ENCODE measurements around the gene MPI. TPM values are rescaled to one million over a fixed set of nuclear protein-coding genes. Genes with fewer than 3 reads are reported as not detected.

Gene MPI
- total and polyA plus RNA-seq, 10 of the 15 experiments (the other 5 are each of a cell fraction or from before 2014, with no cell fraction given): 35.6 to 93.9 (median 44.1) TPM

DNA sequence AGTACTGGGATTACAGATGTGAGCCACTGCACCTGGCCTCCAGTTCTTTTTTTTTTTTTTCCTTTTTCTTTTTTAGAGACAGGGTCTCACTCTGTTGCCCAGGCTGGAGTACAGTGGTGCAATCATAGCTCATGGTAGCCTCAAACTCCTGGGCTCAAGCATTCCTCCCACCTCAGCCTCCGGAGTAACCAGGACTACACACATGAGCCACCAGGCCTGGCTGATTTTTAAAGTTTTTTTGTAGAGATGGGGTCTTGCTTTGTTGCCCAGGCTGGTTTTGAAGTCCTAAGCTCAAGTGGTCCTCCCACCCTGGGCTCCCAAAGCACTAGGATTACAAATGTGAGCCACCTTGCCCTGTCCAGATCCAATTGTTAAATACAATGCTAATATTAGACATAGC, 33.3 kb upstream of the MPI start:
- Histone ChIP-seq H4K20me1 (ENCODE audit: control insufficient read depth, insufficient read depth) (peaks cover 3% of the 10 kb centered on the region; the same call in 1 of the 2 replicates), H3K27ac (ENCODE audit: control insufficient read depth, insufficient read depth) (peak overlapping the region; percentile 80), H3K9ac (ENCODE audit: control insufficient read depth, insufficient read depth, low read length) (peak overlapping the region; percentile 49; the same call in 1 of the 2 replicates), H3K4me2 (ENCODE audit: control insufficient read depth, insufficient read depth) (peak overlapping the region; percentile 90), H3K9me3 (replicated peaks; ENCODE audit: control insufficient read depth, insufficient read depth, low read length) (no peaks in the 10 kb centered on the region), H3K27me3 (replicated peaks in 1 of 2; ENCODE audit: control insufficient read depth in 2 of 2, insufficient read depth in 2 of 2, low read length in 1 of 2) (no peaks in the 10 kb centered on the region), H3K4me1 (ENCODE audit: control insufficient read depth, insufficient read depth, low read length) (peaks cover 46% of the 10 kb centered on the region), H2AFZ (ENCODE audit: control insufficient read depth, low read depth, low read length) (no peak overlapping the region), H3K4me3 (peak overlapping the region; percentile 6; the same call in 1 of the 2 replicates), H3K36me3 (ENCODE audit: control insufficient read depth in 2 of 2, insufficient read depth in 2 of 2, low read length in 1 of 2) (peaks cover 13 to 19% of the 10 kb centered on the region in 2 experiments; a peak in 3 of 4 replicates), H3K79me2 (ENCODE audit: control insufficient read depth, insufficient read depth, low read length) (peaks cover 39% of the 10 kb centered on the region)
- no peak for TF ChIP-seq STAT1 (conservative IDR thresholded peaks at IDR 0.05)
- no peak for TF ChIP-seq ZZZ3 (IDR thresholded peaks at IDR 0.05; ENCODE audit: control insufficient read depth, insufficient read length, low read depth)
- TF ChIP-seq, protein P1, sequence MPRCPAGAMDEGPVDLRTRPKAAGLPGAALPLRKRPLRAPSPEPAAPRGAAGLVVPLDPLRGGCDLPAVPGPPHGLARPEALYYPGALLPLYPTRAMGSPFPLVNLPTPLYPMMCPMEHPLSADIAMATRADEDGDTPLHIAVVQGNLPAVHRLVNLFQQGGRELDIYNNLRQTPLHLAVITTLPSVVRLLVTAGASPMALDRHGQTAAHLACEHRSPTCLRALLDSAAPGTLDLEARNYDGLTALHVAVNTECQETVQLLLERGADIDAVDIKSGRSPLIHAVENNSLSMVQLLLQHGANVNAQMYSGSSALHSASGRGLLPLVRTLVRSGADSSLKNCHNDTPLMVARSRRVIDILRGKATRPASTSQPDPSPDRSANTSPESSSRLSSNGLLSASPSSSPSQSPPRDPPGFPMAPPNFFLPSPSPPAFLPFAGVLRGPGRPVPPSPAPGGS (IDR thresholded peaks at IDR 0.05; ENCODE audit: borderline replicate concordance, insufficient read depth, low read depth, low read length, poor library complexity, severe bottlenecking): no peak
- TF ChIP-seq HDGF (IDR thresholded peaks at IDR 0.05): no peak
- no peak for TF ChIP-seq SUPT20H (IDR thresholded peaks at IDR 0.05; ENCODE audit: borderline replicate concordance, control insufficient read depth, low read depth, low read length)
- TF ChIP-seq, protein P2, sequence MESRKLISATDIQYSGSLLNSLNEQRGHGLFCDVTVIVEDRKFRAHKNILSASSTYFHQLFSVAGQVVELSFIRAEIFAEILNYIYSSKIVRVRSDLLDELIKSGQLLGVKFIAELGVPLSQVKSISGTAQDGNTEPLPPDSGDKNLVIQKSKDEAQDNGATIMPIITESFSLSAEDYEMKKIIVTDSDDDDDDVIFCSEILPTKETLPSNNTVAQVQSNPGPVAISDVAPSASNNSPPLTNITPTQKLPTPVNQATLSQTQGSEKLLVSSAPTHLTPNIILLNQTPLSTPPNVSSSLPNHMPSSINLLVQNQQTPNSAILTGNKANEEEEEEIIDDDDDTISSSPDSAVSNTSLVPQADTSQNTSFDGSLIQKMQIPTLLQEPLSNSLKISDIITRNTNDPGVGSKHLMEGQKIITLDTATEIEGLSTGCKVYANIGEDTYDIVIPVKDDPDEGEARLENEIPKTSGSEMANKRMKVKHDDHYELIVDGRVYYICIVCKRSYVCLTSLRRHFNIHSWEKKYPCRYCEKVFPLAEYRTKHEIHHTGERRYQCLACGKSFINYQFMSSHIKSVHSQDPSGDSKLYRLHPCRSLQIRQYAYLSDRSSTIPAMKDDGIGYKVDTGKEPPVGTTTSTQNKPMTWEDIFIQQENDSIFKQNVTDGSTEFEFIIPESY (IDR thresholded peaks at IDR 0.05): no peak
- intact Hi-C loops (cut with micrococcal nuclease; ENCODE audit: unreplicated experiment): loop anchor here (2.0 to 5.0 kb wide), 2 partner anchors 14 to 46 kb away; no protein-coding TSS in a partner anchor
- ChIA-PET CTCF (interaction anchor here (0.7 to 5.9 kb wide), 7 partner anchors 12 to 43 kb away, joined by 3 to 76 read pairs (median 8); partner anchors contain the start of gene ULK3), POLR2A (interaction anchor here (0.6 to 5.8 kb wide), 11 partner anchors 9 to 322 kb away, joined by 3 to 80 read pairs (median 3); partner anchors contain the start of genes FAM219B and ULK3), RAD21 (ENCODE audit: unreplicated experiment) (interaction anchor here (1.0 to 5.6 kb wide), 3 partner anchors 13 to 73 kb away, joined by 3 to 53 read pairs (median 11); no protein-coding TSS in a partner anchor), SMC1A (ENCODE audit: uncharacterized antibody, unreplicated experiment) (interaction anchor here (1.0 to 7.5 kb wide), 5 partner anchors 12 to 222 kb away, joined by 3 to 120 read pairs (median 3); partner anchors contain the start of gene FAM219B)
- 100% methylated on average over 1 of the region's 1 CpG for WGBS (ENCODE audit: insufficient coverage, insufficient replicate concordance, low lambda C conversion rate, missing lambda C conversion rate)
- ATAC-seq (no peak), FAIRE-seq (no peak), DNase-seq (ENCODE audit: low read depth, low spot score) (no peak)
- no TSS peak for BruUV-seq (replicated peaks)
- in situ Hi-C loops (cut with MboI): no loop called here

All from GM12878 (cell line).